ENCODE data around the gene SOCS2. TPM values are rescaled to one million over a fixed set of nuclear protein-coding genes. Genes with fewer than 3 reads are reported as not detected.
A peak's percentile ranks its signal among the peaks of the same experiment; 100 is the strongest.

SOCS2 gene
- total RNA-seq, 1 donor from 2014 or later, result 8.4 TPM

- Mint-ChIP-seq H3K9me3 (ENCODE audit: low read depth) (no peaks in the 10 kb centered on the region), H3K27ac (no peak overlapping the region), H3K27me3 (peaks cover 44% of the 10 kb centered on the region), H3K4me1 (ENCODE audit: low read depth) (peaks cover 4% of the 10 kb centered on the region), H3K4me3 (ENCODE audit: low read depth) (no peak overlapping the region), H3K36me3 (ENCODE audit: insufficient read depth) (no peaks in the 10 kb centered on the region)
- TF ChIP-seq CTCF (IDR thresholded peaks at IDR 0.05; ENCODE audit: unreplicated experiment), result no peak
- no peak for DNase-seq (ENCODE audit: low spot score, unreplicated experiment)
Observed at GRCh38 chr12:93587611-93588010, 15.1 kb downstream of the SOCS2 start.

DNA sequence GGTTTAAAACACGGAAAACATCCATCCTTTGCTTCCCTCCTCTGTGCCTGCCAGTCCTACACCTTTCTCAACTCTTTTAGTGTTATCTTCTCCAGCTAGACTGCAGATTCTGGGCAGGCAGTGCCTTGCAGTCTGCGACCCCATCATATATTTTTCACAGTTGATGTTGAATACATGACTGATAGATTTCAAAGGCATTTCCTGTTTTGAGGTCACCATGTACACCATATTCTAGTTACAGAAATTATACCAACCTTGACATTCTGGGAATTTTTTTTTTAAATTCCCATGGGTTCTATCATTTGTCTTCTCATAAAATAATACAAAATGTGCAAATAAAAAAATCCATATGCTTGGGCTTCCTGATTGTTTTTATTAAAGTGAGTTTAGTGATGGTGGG, 16.6 kb downstream of the SOCS2 start:
- no peak overlapping the region for H3K4me3 Mint-ChIP-seq (ENCODE audit: low read depth)
- no peaks in the 10 kb centered on the region for H3K9me3 Mint-ChIP-seq (ENCODE audit: low read depth)
- no peaks in the 10 kb centered on the region for H3K36me3 Mint-ChIP-seq (ENCODE audit: insufficient read depth)
- no peak overlapping the region for H3K27ac Mint-ChIP-seq
- no peak for TF ChIP-seq CTCF (IDR thresholded peaks at IDR 0.05; ENCODE audit: unreplicated experiment)
- no peak for DNase-seq (ENCODE audit: low spot score, unreplicated experiment)
- peaks cover 48% of the 10 kb centered on the region for H3K27me3 Mint-ChIP-seq
- peaks cover 4% of the 10 kb centered on the region for H3K4me1 Mint-ChIP-seq (ENCODE audit: low read depth)

GRCh38 chr12:93591137-93591868, 18.8 kb downstream of the SOCS2 start:
- peak overlapping the region; percentile 66 for H3K4me3 Mint-ChIP-seq (ENCODE audit: low read depth)
- no peaks in the 10 kb centered on the region for H3K36me3 Mint-ChIP-seq (ENCODE audit: insufficient read depth)
- peak overlapping the region; percentile 39 for H3K27ac Mint-ChIP-seq
- peaks cover 51% of the 10 kb centered on the region for H3K27me3 Mint-ChIP-seq
- TF ChIP-seq CTCF (IDR thresholded peaks at IDR 0.05; ENCODE audit: unreplicated experiment), result no peak
- no peaks in the 10 kb centered on the region for H3K9me3 Mint-ChIP-seq (ENCODE audit: low read depth)
- peak; percentile 23 for DNase-seq (ENCODE audit: low spot score, unreplicated experiment)
- H3K4me1 Mint-ChIP-seq (ENCODE audit: low read depth), result peaks cover 4% of the 10 kb centered on the region

DNA sequence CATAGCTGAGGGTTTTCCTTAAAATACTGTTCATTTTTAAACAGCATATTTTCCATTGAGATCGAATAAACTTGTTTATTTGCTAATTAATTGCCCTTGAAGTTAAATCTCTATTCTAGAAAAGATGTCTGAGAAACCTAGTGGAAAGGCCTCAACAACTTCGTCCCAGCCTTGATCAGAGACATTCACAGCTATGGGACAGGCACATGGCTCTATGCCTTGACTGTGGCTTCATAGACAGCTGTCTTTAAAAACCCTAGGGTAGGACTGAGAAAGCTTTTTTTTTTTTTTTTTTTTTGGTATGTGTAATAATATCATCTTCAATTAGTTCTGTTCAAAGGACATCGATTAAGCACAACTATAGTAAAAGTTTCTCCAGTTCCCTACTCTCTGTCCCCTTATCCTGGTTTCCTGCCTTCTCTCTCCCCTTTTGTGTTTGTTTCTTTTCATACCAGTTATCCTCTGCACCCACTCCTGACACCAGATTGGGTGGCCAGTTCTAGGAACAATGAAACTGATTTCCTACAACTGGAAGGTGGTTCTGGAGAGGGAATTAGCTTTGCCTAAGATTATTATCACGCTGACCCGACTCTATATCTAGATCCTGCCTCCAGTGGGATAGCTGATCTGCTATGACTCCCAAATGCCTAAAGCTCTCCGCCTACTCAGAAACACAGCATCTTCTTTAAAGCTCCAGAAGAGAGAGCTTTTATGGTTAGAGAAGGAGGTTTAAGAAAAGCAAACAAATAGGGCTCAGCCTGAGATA, 20.3 kb downstream of the SOCS2 start:
- H3K36me3 Mint-ChIP-seq (ENCODE audit: insufficient read depth), result no peaks in the 10 kb centered on the region
- TF ChIP-seq CTCF (IDR thresholded peaks at IDR 0.05; ENCODE audit: unreplicated experiment), result no peak
- peaks cover 4% of the 10 kb centered on the region for H3K4me1 Mint-ChIP-seq (ENCODE audit: low read depth)
- no peak for DNase-seq (ENCODE audit: low spot score, unreplicated experiment)
- no peak overlapping the region for H3K27ac Mint-ChIP-seq
- H3K4me3 Mint-ChIP-seq (ENCODE audit: low read depth), result no peak overlapping the region
- H3K27me3 Mint-ChIP-seq, result peaks cover 51% of the 10 kb centered on the region
- H3K9me3 Mint-ChIP-seq (ENCODE audit: low read depth), result no peaks in the 10 kb centered on the region

DNA sequence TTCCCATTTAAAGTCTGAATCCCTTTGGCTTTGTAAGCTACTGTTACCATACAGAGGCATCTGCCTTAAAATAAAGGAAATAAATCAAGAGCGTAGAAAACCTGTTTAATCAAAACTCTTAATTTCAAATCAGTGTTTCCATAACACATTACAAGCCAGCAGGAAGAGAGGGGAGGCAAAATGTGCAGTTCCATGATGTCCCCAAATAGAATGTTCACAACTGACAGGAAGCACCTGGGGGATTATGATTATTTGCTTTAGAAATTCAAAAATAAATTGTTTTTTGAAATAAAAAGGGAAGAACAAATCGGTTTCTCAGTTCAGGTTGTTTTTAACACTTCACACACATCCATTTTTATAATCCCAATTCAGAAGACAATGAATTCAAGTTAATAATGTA, 21.4 kb downstream of the SOCS2 start:
- Mint-ChIP-seq H3K4me3 (ENCODE audit: low read depth) (no peak overlapping the region), H3K36me3 (ENCODE audit: insufficient read depth) (no peaks in the 10 kb centered on the region), H3K27me3 (peaks cover 49% of the 10 kb centered on the region), H3K4me1 (ENCODE audit: low read depth) (peaks cover 4% of the 10 kb centered on the region), H3K9me3 (ENCODE audit: low read depth) (no peaks in the 10 kb centered on the region), H3K27ac (no peak overlapping the region)
- TF ChIP-seq CTCF (IDR thresholded peaks at IDR 0.05; ENCODE audit: unreplicated experiment), result no peak
- DNase-seq (ENCODE audit: low spot score, unreplicated experiment), result no peak

All from progenitor cell of endocrine pancreas (in vitro differentiated cells).